ENCODE data around the gene NOP58. TPM values are rescaled to one million over a fixed set of nuclear protein-coding genes. Genes with fewer than 3 reads are reported as not detected.
"Not testable (repeated sequence)": the region's sequence is repeated elsewhere in the genome, so short reads cannot be mapped to it uniquely, and the experiment has no call there.

The NOP58 gene
- total RNA-seq, result 100 to 1,000 TPM; 105 to 259 (median 110) TPM
- 100 to 1,000 TPM in 1 of 2 donors, 10 to 100 TPM in 1; 90.8 to 103 TPM for polyA plus RNA-seq
- total RNA-seq, result 290 reads per million, percentile 96 among the genes with 10 or more reads in this experiment

GRCh38 chr2:202265467-202266277 is at the start of gene NOP58:
NOP58 (plus strand) TSS chr2:202265763; CDS start chr2:202265942, 179 bp downstream.
- no peaks in the 10 kb centered on the region for H3K9me3 Mint-ChIP-seq
- peaks cover 17 to 34% of the 10 kb centered on the region in 2 donors for H3K4me1 ChIP-seq (ENCODE audit: control insufficient read depth in 2 of 2, insufficient read depth in 2 of 2, low read length in 2 of 2)
- H3K36me3 ChIP-seq (ENCODE audit: control insufficient read depth in 2 of 3, insufficient read depth in 3 of 3, low read length in 3 of 3), result peaks cover 0 to 7% (median 0%) of the 10 kb centered on the region in 3 experiments
- POLR2A ChIA-PET, result interaction anchor here (0.8 to 1.2 kb wide), 4 partner anchors 370 to 1150 kb away, joined by 3 to 4 read pairs (median 3); partner anchors contain the start of genes ALS2 and CFLAR
- H3K27ac ChIP-seq (ENCODE audit: low read depth, low read length), result peak within 1 kb of the TSS; percentile 92
- H3K27me3 Mint-ChIP-seq, result no peaks in the 10 kb centered on the region
- H3K27ac Mint-ChIP-seq, result peak within 1 kb of the TSS in 6 of 9 donors; percentile 4 to 83 (median 76)
- peak within 1 kb of the TSS in 9 of 10 donors; percentile 53 to 71 (median 64) for H3K4me3 Mint-ChIP-seq
- H3K27me3 ChIP-seq (ENCODE audit: control insufficient read depth in 2 of 2, insufficient read depth in 2 of 2, low read length in 2 of 2), result no peaks in the 10 kb centered on the region
- peak within 1 kb of the TSS; percentile 93 for H3K4me3 ChIP-seq (ENCODE audit: low read length)
- peak; percentile 90 for ATAC-seq
- H3K36me3 Mint-ChIP-seq, result peaks cover 0 to 6% (median 0%) of the 10 kb centered on the region in 5 donors
- H3K9me3 ChIP-seq (ENCODE audit: control insufficient read depth in 2 of 3, low read length in 3 of 3), result no peaks in the 10 kb centered on the region
- peaks cover 11 to 27% (median 21%) of the 10 kb centered on the region in 7 donors for H3K4me1 Mint-ChIP-seq
- CTCF ChIA-PET, result interaction anchor here (0.7 kb wide), 2 partner anchors 66 to 1080 kb away, joined by 3 to 6 read pairs; no protein-coding TSS in a partner anchor
- peak; percentile 69 to 96 (median 93) for DNase-seq
- intact Hi-C loops (cut with micrococcal nuclease), result loop anchor here (1.0 to 10.0 kb wide), 25 partner anchors 27 to 1751 kb away; partner anchors contain the start of genes BMPR2 (in 2 of the 2), BZW1 (in 2 of the 2), CYP20A1 (in 2 of the 2) and FZD7 (in 2 of the 2)

- Histone ChIP-seq H3K9me3 (ENCODE audit: control insufficient read depth in 2 of 3, low read length in 3 of 3) (no peaks in the 10 kb centered on the region), H3K4me1 (ENCODE audit: control insufficient read depth in 2 of 2, insufficient read depth in 2 of 2, low read length in 2 of 2) (no peaks in the 10 kb centered on the region), H3K27me3 (ENCODE audit: control insufficient read depth in 2 of 2, insufficient read depth in 2 of 2, low read length in 2 of 2) (no peaks in the 10 kb centered on the region), H3K27ac (ENCODE audit: low read depth, low read length) (no peak overlapping the region), H3K36me3 (ENCODE audit: control insufficient read depth in 2 of 3, insufficient read depth in 3 of 3, low read length in 3 of 3) (peaks cover 0 to 17% (median 0%) of the 10 kb centered on the region in 3 experiments), H3K4me3 (ENCODE audit: low read length) (no peak overlapping the region)
- ChIA-PET CTCF (no interaction called here), POLR2A (no interaction called here)
- ATAC-seq (no peak), DNase-seq (no peak)
- Mint-ChIP-seq H3K36me3 (peaks cover 7 to 36% (median 28%) of the 10 kb centered on the region in 5 donors), H3K9me3 (peaks cover 0 to 2% (median 0%) of the 10 kb centered on the region in 11 donors), H3K27ac (peak overlapping the region in 6 of 9 donors; percentile 5 to 61 (median 33)), H3K4me3 (peak overlapping the region in 2 of 10 donors; percentile 2 to 52), H3K4me1 (peaks cover 21 to 60% (median 46%) of the 10 kb centered on the region in 7 donors), H3K27me3 (no peaks in the 10 kb centered on the region)
- intact Hi-C loops (cut with micrococcal nuclease), result no loop called here
Observed at GRCh38 chr2:202221873-202222272, 43.7 kb upstream of the NOP58 start.

GRCh38 chr2:202237787-202238233 is 27.8 kb upstream of the NOP58 start:
- DNase-seq, result peak in 1 of 9 donors; percentile 13
- no peaks in the 10 kb centered on the region for H3K9me3 ChIP-seq (ENCODE audit: control insufficient read depth in 2 of 3, low read length in 3 of 3)
- peak overlapping the region; percentile 82 for H3K4me3 ChIP-seq (ENCODE audit: low read length)

GRCh38 chr2:202238234-202239197 is 27.0 kb upstream of the NOP58 start, which contains the start of gene SUMO1:
SUMO1 (minus strand) TSS chr2:202238597; CDS start chr2:202238451, 146 bp downstream.
- POLR2A ChIA-PET, result interaction anchor here (0.7 to 1.2 kb wide), 4 partner anchors 10 to 1375 kb away, joined by 3 to 5 read pairs (median 3); partner anchors contain the start of gene CLK1
- Histone ChIP-seq H3K4me1 (ENCODE audit: control insufficient read depth in 2 of 2, insufficient read depth in 2 of 2, low read length in 2 of 2) (peaks cover 11% of the 10 kb centered on the region in 2 donors), H3K9me3 (ENCODE audit: control insufficient read depth in 2 of 3, low read length in 3 of 3) (no peaks in the 10 kb centered on the region), H3K36me3 (ENCODE audit: control insufficient read depth in 2 of 3, insufficient read depth in 3 of 3, low read length in 3 of 3) (peaks cover 0 to 7% (median 0%) of the 10 kb centered on the region in 3 experiments), H3K27me3 (ENCODE audit: control insufficient read depth in 2 of 2, insufficient read depth in 2 of 2, low read length in 2 of 2) (no peaks in the 10 kb centered on the region), H3K4me3 (ENCODE audit: low read length) (peak within 1 kb of the TSS; percentile 82), H3K27ac (ENCODE audit: low read depth, low read length) (peak within 1 kb of the TSS; percentile 88)
- CTCF ChIA-PET, result interaction anchor here (0.7 kb wide), 1 partner anchor 900 kb away, joined by 3 read pairs; no protein-coding TSS in a partner anchor
- Mint-ChIP-seq H3K27me3 (peaks cover 0 to 2% (median 0%) of the 10 kb centered on the region in 5 donors), H3K27ac (peak within 1 kb of the TSS; percentile 96 to 99 (median 97)), H3K36me3 (peaks cover 0 to 3% (median 0%) of the 10 kb centered on the region in 5 donors), H3K9me3 (peaks cover 0 to 5% (median 0%) of the 10 kb centered on the region in 11 donors), H3K4me1 (peaks cover 10 to 51% (median 35%) of the 10 kb centered on the region in 7 donors), H3K4me3 (peak within 1 kb of the TSS; percentile 91 to 100 (median 97))
- intact Hi-C loops (cut with micrococcal nuclease), result loop anchor here (1.0 to 5.0 kb wide), 8 partner anchors 27 to 1089 kb away; partner anchors contain the start of genes BMPR2 (in 2 of the 2), NOP58 (in 2 of the 2), ABI2 (in 1 of the 2) and FZD7 (in 1 of the 2)
- ATAC-seq (peak; percentile 98), DNase-seq (peak; percentile 80 to 95 (median 93))

More at GRCh38 chr2:202237787-202238233, 27.8 kb upstream of the NOP58 start:
- Mint-ChIP-seq H3K36me3 (peaks cover 0 to 3% (median 0%) of the 10 kb centered on the region in 5 donors), H3K27ac (peak overlapping the region; percentile 86 to 98 (median 96)), H3K9me3 (peaks cover 0 to 5% (median 0%) of the 10 kb centered on the region in 11 donors), H3K27me3 (peaks cover 0 to 2% (median 0%) of the 10 kb centered on the region in 5 donors), H3K4me1 (peaks cover 15 to 58% (median 42%) of the 10 kb centered on the region in 7 donors), H3K4me3 (peak overlapping the region; percentile 91 to 100 (median 96))
- ChIA-PET POLR2A (interaction anchor here (0.8 to 1.0 kb wide), 2 partner anchors 29 to 980 kb away, joined by 3 read pairs; no protein-coding TSS in a partner anchor), CTCF (interaction anchor here (0.7 kb wide), 1 partner anchor 899 kb away, joined by 3 read pairs; no protein-coding TSS in a partner anchor)
- Histone ChIP-seq H3K27ac (ENCODE audit: low read depth, low read length) (peak overlapping the region; percentile 88), H3K27me3 (ENCODE audit: control insufficient read depth in 2 of 2, insufficient read depth in 2 of 2, low read length in 2 of 2) (no peaks in the 10 kb centered on the region), H3K36me3 (ENCODE audit: control insufficient read depth in 2 of 3, insufficient read depth in 3 of 3, low read length in 3 of 3) (peaks cover 0 to 7% (median 0%) of the 10 kb centered on the region in 3 experiments), H3K4me1 (ENCODE audit: control insufficient read depth in 2 of 2, insufficient read depth in 2 of 2, low read length in 2 of 2) (peaks cover 11% of the 10 kb centered on the region in 2 donors)
- intact Hi-C loops (cut with micrococcal nuclease), result loop anchor here (1.0 to 5.0 kb wide), 9 partner anchors 23 to 1089 kb away; partner anchors contain the start of genes BMPR2 (in 2 of the 2), NOP58 (in 2 of the 2), ABI2 (in 1 of the 2) and FZD7 (in 1 of the 2)
- ATAC-seq, result peak; percentile 50

GRCh38 chr2:202247710-202248109 is 17.9 kb upstream of the NOP58 start:
- H3K9me3 ChIP-seq (ENCODE audit: control insufficient read depth in 2 of 3, low read length in 3 of 3); intact Hi-C loops (cut with micrococcal nuclease); H3K4me1 Mint-ChIP-seq; H3K36me3 ChIP-seq (ENCODE audit: control insufficient read depth in 2 of 3, insufficient read depth in 3 of 3, low read length in 3 of 3); ATAC-seq; H3K9me3 Mint-ChIP-seq; CTCF ChIA-PET; H3K27ac Mint-ChIP-seq; H3K27me3 ChIP-seq (ENCODE audit: control insufficient read depth in 2 of 2, insufficient read depth in 2 of 2, low read length in 2 of 2); DNase-seq; H3K36me3 Mint-ChIP-seq; H3K4me3 Mint-ChIP-seq; H3K4me1 ChIP-seq (ENCODE audit: control insufficient read depth in 2 of 2, insufficient read depth in 2 of 2, low read length in 2 of 2); POLR2A ChIA-PET; H3K4me3 ChIP-seq (ENCODE audit: low read length); H3K27ac ChIP-seq (ENCODE audit: low read depth, low read length); H3K27me3 Mint-ChIP-seq: not testable (repeated sequence)
